ENCODE measurements around the gene AGER.

AGER gene

DNA sequence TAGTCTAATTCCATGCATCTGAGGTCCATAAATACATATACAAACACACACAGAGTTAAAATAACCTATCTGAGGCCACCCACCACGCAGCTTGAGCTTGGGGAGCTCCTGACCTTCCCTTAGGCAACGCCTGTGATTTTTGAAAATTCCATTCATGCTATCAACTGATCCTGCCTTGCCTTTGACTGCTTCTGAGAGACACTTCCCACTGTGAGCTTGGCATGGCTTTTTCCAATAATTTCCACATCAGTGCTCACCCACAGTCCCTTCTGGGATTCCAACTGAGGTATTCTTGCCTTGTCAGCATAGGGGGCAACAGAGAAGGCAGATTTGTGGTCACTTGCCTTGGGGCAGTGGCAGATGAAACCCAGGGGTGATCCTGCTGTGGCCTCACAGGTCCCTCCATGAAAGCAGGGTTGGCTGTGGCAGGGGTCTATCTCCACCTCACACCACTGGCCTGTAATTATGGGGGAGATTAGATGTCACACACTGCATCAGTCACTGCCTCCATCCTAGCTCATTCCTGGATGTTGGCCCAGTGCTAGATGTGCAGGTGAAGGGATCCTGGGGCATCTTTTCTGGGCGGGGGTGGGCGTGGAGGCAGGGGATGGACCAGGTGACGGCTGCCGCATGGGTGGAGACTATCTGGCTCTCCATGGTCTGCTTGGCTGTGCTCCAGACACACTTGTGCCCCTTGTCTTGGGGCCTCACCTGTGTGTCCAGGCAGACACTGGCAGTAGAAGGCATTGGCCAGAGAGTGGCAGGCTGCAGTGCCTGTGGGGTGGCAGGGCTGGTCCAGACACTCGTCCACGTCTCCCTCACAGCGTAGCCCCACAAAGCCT, 19.6 kb upstream of the AGER start:
- Histone ChIP-seq H3K4me3 (ENCODE audit: low read depth, low read length) (no peak overlapping the region), H3K36me3 (replicated peaks) (no peaks in the 10 kb centered on the region), H3K27ac (no peak overlapping the region), H3K27me3 (replicated peaks) (no peaks in the 10 kb centered on the region)
- no peak for TF ChIP-seq CTCF (IDR thresholded peaks at IDR 0.05; ENCODE audit: low read depth, low read length, missing control alignments)
- no peak for DNase-seq
- in situ Hi-C loops (cut with HindIII; ENCODE audit: low pct_ligation_motif_present, low sequenced_read_pairs), result no loop called here

GRCh38 chr6:32202186-32202585, 18.1 kb upstream of the AGER start:
- Histone ChIP-seq H3K27me3 (replicated peaks) (no peaks in the 10 kb centered on the region), H3K36me3 (replicated peaks) (no peaks in the 10 kb centered on the region), H3K4me3 (ENCODE audit: low read depth, low read length) (no peak overlapping the region), H3K27ac (no peak overlapping the region)
- DNase-seq, result no peak
- no peak for TF ChIP-seq CTCF (IDR thresholded peaks at IDR 0.05; ENCODE audit: low read depth, low read length, missing control alignments)
- in situ Hi-C loops (cut with HindIII; ENCODE audit: low pct_ligation_motif_present, low sequenced_read_pairs), result no loop called here

GRCh38 chr6:32200711-32201475, 16.8 kb upstream of the AGER start:
- Histone ChIP-seq H3K27me3 (replicated peaks) (no peaks in the 10 kb centered on the region), H3K27ac (no peak overlapping the region), H3K4me3 (ENCODE audit: low read depth, low read length) (no peak overlapping the region), H3K36me3 (replicated peaks) (no peaks in the 10 kb centered on the region)
- no peak for DNase-seq
- no peak for TF ChIP-seq CTCF (IDR thresholded peaks at IDR 0.05; ENCODE audit: low read depth, low read length, missing control alignments)
- in situ Hi-C loops (cut with HindIII; ENCODE audit: low pct_ligation_motif_present, low sequenced_read_pairs), result no loop called here

GRCh38 chr6:32198866-32199265, 14.8 kb upstream of the AGER start:
- in situ Hi-C loops (cut with HindIII; ENCODE audit: low pct_ligation_motif_present, low sequenced_read_pairs), result no loop called here
- no peak overlapping the region for H3K4me3 ChIP-seq (ENCODE audit: low read depth, low read length)
- no peak overlapping the region for H3K27ac ChIP-seq
- DNase-seq, result no peak
- no peaks in the 10 kb centered on the region for H3K27me3 ChIP-seq (replicated peaks)
- no peaks in the 10 kb centered on the region for H3K36me3 ChIP-seq (replicated peaks)
- no peak for TF ChIP-seq CTCF (IDR thresholded peaks at IDR 0.05; ENCODE audit: low read depth, low read length, missing control alignments)

- in situ Hi-C loops (cut with HindIII; ENCODE audit: low pct_ligation_motif_present, low sequenced_read_pairs), result no loop called here
- Histone ChIP-seq H3K36me3 (replicated peaks) (no peaks in the 10 kb centered on the region), H3K27ac (no peak overlapping the region), H3K4me3 (ENCODE audit: low read depth, low read length) (no peak overlapping the region), H3K27me3 (replicated peaks) (no peaks in the 10 kb centered on the region)
- DNase-seq, result no peak
- no peak for TF ChIP-seq CTCF (IDR thresholded peaks at IDR 0.05; ENCODE audit: low read depth, low read length, missing control alignments)
Observed at GRCh38 chr6:32198345-32198696, 14.3 kb upstream of the AGER start.

Measured in brain microvascular endothelial cell (primary cell).